Stimulated activated CD4-positive, alpha-beta T cell treated with anti-CD3 and anti-CD28 coated beads, Interleukin-2, amount 100 ng/mL, for 4 hours (primary cell): ENCODE data around the gene ANKRD13B.

Experiments used
- DNase-seq: peaks from one replicate; pipeline ENCODE4 v3.0.0-alpha.2; 2020; ENCODE audit warnings: low read depth

ANKRD13B gene

DNA sequence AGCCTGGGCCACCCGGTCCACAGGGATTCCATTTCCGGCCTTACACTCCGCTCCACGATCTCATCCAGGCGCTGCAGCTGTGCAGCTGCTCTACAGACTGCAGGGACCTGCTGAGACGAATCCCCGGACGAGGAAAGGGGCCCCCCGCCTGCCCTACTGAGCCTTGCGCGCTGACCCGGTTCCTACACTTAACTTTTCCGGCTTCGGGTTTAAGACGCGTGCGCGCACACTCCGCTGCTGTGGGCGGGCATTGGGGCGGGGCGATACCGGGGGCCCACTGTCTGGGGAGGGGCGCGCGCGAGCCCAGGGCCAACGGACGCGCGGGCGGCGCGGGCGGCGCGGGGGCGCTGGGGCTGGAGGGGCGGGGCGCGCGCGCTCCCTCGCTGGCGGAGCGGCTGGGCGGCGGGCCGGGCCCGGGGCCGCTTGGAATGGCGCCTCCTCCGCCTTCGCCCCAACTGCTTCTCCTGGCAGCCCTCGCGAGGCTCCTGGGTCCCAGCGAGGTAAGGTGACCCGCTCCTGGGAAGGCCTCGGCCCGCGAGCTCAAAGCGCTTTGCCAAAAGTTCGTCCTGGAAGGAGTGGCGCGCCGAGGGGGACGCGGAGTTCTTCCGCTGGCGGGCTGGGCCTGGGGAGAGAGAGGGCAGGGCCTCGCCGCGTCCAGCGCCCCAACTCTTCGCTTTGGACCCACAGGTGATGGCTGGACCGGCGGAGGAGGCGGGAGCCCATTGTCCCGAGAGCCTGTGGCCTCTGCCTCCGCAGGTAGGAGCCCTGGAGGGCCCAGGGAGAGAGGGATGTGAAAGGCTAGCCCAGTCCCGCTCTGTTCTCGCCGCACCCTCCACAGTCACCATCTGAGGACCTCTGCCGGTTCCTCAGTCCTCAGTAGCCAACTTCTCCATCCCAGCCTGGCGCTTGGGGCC is 24.3 kb upstream of the ANKRD13B start, which contains the start of gene TP53I13:
Gene TP53I13 (plus strand): TSS at position 371 of the 914 bp plus-strand sequence. CDS start 58 bp downstream, at position 429.
- peak; percentile 91 for DNase-seq

DNA sequence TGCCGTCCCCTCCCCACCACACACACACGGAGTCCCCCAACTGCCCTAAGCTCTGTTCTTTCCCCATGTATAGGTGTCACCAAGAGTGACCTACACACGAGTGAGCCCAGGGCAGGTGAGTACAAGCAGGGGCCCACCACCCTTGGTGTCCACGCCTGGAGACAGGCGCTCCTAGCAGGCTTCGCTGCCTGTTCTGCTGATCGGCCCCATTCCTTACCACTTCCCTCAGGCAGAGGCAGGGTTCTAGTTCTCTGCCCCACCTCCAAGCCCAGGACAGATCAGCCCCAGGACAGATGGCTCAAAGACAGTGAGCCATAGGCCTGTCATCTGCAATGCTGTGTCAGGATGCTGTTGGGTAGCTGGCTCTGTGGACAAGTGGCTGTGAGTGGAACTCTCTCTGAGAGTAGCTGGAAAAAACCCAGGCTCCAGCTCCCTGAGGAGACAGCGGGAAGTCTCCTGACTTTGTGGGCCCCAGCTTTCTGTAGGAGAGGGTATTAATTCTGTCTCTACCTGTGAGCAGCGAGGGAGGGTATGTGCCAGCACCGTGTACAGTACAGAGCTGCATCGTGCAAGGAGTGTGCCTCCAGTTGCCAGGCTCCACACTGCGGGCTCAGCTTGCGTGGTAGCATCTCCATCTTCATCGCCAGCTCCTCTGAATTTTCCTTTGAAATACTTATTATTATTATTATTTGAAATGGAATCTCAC is 23.5 kb upstream of the ANKRD13B start:
- DNase-seq = no peak

DNA sequence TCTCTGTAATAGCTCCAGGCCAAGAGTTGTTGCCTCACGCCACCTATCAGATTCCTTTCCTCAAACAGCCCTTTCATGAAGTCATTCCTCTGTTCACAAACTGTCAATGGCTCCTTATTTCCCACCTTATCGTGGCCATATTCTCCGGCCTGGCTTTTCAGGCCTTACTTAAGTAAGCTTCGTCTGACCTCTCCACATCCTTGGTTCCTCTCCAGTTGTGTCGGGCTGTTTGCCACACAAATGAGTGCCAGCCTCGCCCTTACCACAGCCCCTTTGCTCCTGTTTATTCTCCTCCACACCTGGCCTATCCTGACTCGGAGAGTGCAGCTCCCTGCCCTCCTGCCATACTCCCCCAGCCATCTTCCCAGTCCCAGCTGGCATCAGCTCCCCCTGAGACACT is 22.4 kb upstream of the ANKRD13B start:
- no peak for DNase-seq

DNA sequence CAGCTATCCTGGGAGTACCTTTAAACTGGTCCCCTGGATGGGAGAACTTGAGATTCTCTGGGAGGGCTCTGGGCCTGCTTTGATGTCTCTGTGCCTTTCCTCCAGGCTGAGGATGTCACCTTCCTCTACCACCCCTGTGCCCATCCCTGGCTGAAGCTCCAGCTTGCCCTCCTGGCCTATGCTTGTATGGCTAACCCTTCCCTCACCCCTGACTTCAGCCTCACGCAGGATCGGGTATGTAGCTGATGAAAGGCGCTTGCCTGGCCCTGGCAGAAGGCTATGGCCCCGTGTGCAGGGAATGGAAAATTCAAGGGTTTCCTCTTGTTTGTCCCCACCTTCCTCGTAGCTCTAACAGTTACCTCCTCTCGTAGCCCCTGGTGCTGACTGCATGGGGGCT is 21.4 kb upstream of the ANKRD13B start:
- no peak for DNase-seq

DNA sequence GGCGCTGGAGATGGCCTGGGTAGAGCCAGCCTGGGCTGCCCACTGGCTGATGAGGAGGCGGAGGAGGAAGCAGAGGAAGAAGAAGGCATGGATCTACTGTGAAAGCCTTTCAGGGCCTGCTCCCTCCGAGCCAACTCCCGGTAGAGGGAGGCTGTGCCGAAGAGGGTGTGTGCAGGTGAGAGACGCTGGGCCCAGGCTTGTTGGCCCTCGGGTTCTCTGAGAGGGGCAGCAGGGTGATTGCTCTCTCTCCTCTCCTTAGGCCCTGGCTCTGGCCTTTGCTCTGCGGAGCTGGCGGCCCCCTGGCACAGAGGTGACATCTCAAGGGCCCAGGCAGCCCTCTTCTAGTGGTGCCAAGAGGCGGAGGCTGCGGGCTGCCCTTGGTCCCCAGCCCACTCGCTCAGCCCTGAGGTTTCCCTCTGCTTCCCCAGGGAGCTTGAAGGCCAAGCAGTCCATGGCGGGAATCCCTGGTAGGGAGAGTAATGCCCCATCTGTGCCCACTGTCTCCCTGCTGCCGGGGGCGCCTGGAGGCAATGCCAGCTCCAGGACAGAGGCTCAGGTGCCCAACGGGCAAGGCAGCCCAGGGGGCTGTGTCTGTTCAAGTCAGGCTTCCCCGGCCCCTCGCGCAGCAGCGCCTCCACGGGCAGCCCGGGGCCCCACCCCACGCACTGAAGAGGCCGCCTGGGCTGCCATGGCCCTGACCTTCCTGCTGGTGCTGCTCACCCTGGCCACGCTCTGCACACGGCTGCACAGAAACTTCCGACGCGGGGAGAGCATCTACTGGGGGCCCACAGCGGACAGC is 20.9 kb upstream of the ANKRD13B start:
- DNase-seq = no peak

DNA sequence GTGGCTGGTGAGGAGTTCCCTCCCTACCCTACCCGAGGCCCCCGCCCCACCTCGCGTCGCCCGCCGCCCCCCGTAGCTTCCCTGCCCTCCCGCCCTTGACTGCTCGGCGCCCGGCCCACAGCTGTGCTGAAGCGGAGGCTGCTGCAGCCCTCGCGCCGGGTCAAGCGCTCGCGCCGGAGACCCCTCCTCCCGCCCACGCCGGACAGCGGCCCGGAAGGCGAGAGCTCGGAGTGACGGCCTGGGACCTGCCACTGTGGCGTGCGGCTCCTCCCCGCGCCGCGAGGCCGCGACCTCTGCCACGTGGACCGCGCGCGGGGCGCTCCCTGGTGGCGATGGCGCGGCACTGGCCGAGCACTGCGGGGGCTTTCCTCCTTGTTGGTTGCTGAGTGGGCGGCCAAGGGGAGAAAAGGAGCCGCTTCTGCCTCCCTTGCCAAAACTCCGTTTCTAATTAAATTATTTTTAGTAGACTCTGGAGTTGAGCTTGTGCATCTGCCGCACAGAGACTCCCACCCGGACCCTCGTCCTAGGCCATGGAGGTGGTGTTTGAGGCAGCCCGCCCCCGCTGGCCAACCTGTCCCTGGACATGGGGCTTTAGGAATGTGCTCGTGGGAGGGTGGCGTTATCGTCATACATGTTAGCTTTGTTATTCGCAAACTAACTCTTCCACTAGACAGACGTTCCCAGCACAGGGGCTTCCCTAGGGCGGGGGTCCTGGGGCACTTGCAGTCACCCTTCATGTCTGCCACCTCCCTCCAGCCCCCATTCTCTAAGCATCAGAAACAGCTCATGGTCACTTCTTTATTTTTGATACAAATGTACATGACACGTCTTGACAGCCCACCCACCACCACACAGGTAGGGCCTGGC is 20.0 kb upstream of the ANKRD13B start:
- no peak for DNase-seq

DNA sequence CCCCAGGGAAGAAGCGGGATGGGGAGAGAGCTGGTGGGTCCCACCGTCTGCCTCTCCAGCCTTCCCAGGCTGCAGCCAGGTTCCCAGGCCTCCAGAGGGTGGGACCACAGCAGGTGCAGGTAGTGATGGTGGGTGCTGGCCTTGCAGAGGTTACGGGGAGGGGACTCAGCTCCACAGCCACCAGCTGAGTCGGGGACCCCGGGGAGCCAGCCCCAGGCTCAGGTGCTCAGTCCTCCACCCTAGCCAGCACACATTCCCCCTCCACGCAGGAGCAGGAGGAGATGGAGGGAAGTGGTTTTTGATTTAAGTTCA is 19.4 kb upstream of the ANKRD13B start:
- no peak for DNase-seq

DNA sequence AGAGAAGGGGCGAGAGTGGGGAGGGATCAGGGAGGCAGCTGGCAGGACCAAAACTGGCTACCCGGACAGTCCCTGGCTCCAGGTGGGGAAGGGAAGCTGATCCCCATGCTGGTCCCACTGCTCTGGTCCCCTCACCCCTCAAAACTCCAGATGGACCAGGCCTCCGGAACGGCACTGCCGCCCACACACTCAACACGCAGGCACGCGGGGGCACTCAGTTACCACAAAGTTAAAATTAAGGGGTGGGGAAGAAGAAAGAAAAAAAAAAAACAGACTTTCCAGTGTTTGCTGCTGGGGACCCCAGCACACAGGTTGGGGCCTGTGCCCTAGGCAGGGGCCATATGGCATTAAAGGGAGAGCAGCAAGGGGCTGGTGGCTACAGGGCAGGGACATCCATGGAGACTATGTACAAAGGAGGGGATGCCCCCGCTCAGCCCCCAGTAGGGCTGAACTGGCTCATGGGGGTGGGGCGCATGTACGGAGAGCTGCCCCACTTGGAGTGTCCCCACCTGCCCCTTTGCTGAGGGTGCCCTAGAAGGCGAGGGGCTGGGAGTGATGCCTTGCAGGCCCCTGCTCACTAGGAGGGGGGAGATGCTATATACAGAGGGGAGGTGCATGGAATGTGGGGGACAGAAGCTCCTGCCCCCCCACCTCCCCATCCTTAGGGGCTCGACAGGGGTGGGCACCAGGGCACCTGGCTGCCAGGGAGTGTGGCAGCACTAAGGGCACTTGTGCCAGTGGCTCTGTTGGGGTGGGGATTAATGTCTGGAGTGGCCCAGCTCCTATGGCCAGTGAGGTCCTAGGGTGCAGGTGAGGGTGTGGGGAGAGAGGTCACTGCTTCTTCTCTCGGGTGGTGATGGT is 18.8 kb upstream of the ANKRD13B start:
- no peak for DNase-seq

DNA sequence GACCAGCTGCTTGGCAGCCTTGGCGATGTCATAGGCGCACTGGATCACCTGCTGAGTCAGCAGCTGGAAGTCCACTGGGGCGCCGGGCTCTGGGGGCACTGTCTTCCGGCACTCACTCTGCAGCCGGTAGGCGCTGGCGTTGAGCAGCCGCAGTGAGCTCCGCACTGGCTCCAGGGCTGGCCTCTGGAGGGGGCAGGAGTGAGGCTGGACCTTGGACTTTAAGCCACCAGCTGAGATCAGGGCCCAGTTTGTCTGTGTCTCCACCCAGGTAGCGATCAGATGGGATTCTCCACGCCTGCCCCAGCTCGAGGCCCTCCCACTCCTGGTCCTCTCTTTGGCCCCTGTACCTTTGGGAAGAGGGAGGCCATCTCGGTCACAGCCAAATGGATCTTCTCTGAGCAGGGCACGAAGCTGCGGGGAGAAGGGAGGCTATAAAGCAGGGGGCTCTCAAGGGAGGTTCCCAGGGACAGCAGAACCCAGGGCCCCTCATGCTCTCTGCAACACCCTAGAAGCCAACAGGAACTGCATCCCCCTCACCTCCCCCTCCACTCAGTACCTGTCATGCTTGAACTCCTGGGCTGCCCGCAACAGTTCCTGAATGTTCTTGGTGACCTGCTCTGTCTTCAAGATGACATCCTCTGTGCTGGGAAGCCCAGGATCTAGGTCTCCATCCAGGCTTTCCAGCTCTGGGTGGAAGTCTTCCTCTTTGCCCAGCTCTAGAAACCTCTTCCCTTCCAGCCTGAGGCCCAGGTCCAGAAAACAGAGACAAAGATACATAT is 18.0 kb upstream of the ANKRD13B start:
- no peak for DNase-seq

DNA sequence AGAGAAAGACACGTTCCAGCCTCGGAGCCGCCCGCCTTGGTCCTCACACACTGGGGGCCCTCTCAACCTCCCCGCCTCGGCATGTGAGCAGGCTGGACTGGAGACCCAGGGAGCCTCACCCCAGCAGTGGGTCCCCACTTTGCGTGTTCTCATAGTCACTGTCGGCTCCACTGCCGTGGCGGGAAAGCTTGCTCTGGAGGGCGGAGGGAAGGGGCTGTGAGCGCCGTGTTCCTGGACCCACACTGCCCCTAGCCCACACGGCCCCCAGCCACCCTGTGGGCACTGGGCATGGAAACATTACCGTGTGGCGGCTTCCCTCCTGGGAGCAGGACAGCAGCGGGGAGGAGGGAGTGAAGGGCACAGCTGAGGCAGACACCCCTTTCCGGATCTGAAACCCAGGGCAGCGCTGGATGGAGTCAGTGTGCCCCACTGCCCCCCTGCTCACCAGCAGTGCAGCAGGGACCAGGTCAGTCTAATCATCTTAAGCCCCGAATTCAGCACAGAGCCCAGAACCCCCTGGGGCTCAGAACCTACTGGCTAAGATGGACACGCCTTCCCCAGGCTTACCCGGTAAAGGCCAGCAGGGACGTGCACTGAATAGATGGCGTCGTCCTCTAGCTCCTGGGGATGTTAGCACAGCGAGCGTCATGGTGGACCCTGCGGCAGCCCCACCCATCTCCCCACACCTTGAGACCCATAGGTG is 17.3 kb upstream of the ANKRD13B start:
- no peak for DNase-seq

DNA sequence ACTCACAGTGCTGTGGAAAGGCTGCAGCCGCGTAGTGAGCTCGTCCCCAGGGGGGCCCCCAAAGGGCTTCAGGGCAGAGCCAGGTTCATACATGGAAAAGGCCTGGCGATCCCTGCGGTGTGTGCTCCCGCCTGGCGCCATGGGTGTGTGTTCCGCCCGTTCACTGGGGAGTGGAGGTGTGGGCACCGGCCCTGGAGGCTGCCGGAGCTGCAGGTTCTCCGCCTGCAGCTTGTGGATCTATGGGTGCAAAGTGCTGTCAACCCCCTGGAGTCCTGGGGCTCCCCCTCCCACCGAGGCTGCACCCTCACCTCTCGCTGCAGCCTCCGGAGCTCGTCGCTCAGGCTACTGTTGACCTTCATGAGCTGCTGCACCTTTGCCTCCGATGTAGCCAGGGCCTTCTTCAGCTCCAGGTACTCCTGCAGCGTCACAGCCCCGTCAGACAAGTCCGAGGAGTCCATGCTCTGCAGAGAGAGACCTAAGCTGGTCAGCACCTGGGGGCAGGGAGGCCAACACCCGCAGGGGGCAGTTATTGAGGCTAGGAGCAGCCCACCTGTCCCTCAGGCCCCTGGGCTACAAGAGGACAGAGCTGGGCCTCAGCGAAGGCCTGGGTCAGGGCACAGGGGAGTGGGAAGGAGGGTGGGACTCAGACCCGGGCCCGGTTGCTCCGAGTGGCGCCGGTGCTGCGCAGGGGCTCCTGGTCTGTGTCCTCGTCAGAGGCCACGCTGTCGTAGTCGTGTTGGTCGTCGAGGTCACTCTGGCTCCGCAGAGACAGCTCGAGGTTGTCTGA is 16.5 kb upstream of the ANKRD13B start:
- DNase-seq = no peak

DNA sequence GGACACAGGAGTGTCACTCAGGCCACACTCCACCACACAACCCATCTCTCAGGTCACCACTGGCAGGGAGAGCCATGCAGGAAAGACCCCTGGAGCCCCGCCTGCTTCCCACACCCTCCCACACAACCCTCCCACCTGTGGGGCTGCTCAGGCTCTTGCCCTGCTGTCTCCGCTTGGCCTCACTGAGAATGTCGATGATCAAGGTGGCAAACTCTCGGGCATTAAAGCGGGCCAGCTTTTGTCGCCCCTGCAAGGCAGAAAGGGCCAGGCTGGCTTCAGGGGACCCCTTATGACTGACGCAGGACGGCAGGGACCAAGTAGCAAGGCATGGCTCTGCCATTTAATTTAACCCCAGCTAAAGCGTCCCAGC is 15.9 kb upstream of the ANKRD13B start:
- no peak for DNase-seq

DNA sequence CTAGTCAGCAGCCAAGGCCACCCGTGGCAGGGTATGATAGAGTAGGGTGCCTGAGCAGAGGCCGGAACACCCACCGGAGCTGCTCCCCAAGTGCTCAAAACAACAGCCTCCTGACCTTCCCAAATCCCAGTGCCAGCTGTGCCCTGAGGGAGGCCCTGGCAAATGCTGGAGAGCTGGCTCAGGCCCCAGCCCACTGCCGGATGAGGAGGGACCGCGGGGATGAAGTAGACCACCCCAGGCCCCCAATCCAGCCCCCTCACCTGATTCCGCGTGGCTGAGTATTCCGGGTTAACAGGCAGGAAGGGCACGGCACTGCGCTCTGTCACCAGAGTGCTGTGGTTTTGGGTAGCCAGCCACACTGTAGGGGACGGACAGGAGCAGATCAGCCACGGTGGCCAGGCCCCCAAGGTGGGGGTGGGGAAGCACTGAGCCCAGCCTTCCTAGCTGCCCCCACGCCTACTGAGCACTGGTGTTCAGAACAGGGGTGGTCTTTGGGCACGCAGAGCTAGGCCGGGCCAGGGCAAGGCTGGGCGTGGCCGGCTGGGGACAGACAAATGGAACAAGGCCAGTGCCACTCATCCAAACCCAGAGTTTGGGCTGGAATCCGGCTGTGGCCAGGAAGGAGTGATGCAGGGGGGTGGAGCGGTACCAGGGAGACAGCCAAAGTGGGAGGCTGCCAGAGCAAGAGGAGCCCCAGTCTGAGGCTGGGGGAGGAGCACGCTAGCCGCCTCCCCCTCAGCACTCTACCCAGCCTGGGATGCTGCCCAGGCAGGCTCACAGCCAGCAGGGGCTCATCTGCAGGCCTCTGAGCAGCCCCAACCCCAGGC is 15.3 kb upstream of the ANKRD13B start:
- DNase-seq = no peak

DNA sequence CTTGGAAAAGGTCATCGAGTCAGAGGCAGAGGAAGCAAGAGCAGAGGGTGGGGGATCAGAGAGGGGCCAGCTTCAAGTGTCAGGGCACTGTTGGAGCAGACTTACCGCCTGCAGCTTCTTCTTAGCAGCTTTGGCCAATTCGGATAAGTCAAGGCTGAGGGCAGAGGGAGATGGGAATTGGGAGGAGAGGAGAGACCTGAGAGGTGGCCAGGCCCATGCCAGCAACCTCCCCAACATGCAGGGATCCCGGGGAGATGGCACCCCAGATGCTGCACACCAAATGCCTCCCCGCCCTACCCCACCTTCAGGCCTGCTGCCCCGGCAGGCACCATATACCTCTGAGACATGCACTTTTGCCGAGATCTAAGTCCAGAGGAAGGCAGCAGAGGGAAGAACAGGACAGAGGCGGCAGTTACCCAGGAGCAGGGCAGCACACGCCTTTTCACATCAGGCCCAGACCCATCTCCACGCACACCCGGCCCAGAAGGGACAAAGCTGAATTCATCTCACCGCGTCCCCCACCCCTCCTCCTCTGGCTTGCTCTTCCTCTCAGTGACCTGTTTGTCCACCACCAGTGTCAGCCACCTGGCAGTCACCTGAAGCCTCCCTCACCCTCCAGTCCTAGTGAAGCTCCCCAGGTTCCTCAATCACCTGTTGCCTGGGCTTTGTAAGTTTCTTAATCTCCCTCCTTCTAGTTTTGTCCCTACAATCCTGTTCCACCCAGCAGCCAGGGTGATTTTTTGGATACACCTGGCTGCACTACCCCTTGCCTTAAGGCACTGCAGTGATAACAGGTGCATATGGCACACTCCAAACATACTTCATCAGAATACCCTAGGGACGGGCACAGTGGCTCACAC is 14.1 kb upstream of the ANKRD13B start:
- no peak for DNase-seq

DNA sequence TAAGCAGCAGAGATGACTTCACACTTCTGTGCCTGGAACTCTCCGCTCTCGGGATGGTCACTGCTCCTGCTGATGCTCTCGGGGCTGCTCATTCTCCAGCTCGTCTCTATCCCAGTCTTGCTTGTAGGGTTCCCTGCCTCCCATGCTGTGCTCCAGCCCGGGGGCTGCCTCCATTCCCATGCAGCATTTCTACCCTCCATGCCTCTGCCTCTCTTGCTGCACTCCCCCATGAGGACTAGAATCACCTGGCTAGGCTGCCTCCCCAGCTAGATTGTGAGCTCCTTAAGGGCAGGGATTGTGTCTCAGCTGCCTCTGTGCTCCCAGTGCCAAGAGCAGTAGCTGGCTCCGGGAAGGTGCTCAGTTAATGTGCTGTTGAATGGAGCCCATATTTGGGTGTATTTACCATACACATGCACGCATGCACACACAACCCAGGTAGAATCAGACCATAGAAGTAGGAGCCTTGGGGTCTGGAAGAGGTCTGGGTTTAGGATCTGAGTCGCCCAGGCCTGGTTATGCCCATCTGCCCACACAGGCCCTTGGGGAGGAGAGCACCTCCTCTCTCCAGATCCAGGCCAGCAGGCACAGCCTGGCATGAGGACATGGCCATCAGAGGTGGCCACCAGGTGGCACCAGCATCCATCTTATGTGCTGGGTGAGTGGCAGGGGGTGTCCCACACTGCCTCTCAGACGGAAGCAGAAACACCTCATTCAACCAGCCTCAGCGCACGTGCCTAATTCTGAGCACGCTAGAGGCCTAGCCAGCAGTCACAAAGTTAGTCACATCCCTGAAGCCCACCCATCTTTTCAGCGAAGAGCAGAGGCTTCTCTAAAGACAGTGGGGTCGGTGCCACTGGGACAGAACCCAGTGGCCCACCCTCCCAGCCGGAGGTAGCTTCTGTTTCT is 12.8 kb upstream of the ANKRD13B start:
- DNase-seq = peak; percentile 87
